HFFc6 (cell line): ENCODE results near the gene BLCAP. TPM values are rescaled to one million over a fixed set of nuclear protein-coding genes. Genes with fewer than 3 reads are reported as not detected.
"Not testable (repeated sequence)": the region's sequence is repeated elsewhere in the genome, so short reads cannot be mapped to it uniquely, and the experiment has no call there.

ENCODE experiments used
- DNase-seq: peaks from one replicate; pipeline ENCODE4 v3.0.0-alpha.2; 2018
- H3K27ac Mint-ChIP-seq: 2 replicates; pipeline ENCODE4 v1.8.0; 2020; ENCODE audit warnings: mild to moderate bottlenecking, mixed read lengths
- H3K27me3 Mint-ChIP-seq: 2 replicates; pipeline ENCODE4 v1.8.0; 2021; ENCODE audit warnings: mild to moderate bottlenecking, moderate library complexity, mixed read lengths; ENCODE audit not compliant: insufficient read depth
- H3K36me3 Mint-ChIP-seq: 2 replicates; pipeline ENCODE4 v1.8.0; 2021; ENCODE audit warnings: low read depth, mixed read lengths
- H3K4me1 Mint-ChIP-seq: 2 replicates; pipeline ENCODE4 v1.8.0; 2020; ENCODE audit warnings: low read depth, mixed read lengths
- H3K4me3 Mint-ChIP-seq: 2 replicates; pipeline ENCODE4 v1.8.0; 2020; ENCODE audit warnings: mild to moderate bottlenecking, moderate library complexity, mixed read lengths
- H3K9me3 Mint-ChIP-seq: 2 replicates; pipeline ENCODE4 v1.8.0; 2020; ENCODE audit warnings: mild to moderate bottlenecking, mixed read lengths
- total RNA-seq, 6 experiments: library from RNA; stranded (reverse); fragmentation: NEBNext Ultra II Directional; extraction: Animal tissue kit (Norgen Biotek cat#: 25700); gene quantifications; 2 replicates in 1 of 6; 3 replicates in 5 of 6; pipeline ENCODE4 v1.2.3, GENCODE V29; 2021
- TF ChIP-seq, protein P1 (sequence below): fragments of 200-600 bp; sonication (generic); IDR thresholded peaks from 2 replicates; pipeline ENCODE4 v1.5.0; 2021; ENCODE audit warnings: antibody characterized with exemption, mild to moderate bottlenecking

BLCAP gene
- total RNA-seq, 6 experiments from 2014 or later: 83.7 to 110 (median 97.3) TPM

DNA sequence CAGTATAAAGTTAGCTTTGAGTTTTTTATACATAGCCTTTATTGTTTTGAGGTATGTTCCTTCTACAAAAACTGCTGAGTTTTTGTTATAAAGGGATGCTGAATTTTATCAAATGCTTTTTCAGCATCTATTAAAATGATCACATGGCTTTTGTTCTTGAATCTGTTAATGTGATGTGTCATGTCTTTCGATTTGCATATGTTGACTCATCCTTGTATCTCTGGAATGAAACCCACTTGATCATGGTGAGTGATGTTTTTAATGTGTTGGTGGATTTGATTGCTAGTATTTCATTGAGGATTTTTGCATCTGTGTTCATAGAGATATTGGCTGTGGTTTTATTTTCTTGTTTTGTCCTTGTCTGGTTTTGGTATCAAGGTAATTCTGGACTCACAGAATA is 24.7 kb upstream of the BLCAP start:
- peaks cover 16% of the 10 kb centered on the region for H3K4me1 Mint-ChIP-seq
- no peak overlapping the region for H3K27ac Mint-ChIP-seq
- no peaks in the 10 kb centered on the region for H3K36me3 Mint-ChIP-seq

DNA sequence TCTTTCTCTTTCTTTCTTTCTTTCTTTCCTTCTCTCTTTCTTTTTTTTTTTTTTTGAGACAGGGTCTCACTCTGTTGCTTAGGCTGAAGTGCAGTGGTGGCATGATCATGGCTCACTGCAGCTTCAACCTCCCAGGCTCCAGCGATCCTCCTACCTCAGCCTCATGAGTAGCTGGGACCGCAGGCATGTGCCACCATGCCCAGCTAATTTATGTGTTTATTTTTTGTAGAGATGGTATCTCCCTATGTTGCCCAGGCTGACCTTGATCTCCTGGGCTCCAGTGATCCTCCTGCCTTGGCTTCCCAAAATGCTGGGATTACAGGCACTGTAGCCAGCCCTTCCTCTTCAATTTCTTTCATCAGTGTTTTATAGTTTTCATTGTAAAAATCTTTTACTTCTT is 24.0 kb upstream of the BLCAP start:
- not testable (repeated sequence) for H3K9me3 Mint-ChIP-seq, H3K27ac Mint-ChIP-seq, DNase-seq, H3K36me3 Mint-ChIP-seq, H3K4me3 Mint-ChIP-seq
- H3K27me3 Mint-ChIP-seq: peaks cover 13% of the 10 kb centered on the region
- H3K4me1 Mint-ChIP-seq: peaks cover 16% of the 10 kb centered on the region

More for the DNA sequence above, 24.7 kb upstream of the BLCAP start:
- H3K4me3 Mint-ChIP-seq: no peak overlapping the region
- TF ChIP-seq, protein P1, sequence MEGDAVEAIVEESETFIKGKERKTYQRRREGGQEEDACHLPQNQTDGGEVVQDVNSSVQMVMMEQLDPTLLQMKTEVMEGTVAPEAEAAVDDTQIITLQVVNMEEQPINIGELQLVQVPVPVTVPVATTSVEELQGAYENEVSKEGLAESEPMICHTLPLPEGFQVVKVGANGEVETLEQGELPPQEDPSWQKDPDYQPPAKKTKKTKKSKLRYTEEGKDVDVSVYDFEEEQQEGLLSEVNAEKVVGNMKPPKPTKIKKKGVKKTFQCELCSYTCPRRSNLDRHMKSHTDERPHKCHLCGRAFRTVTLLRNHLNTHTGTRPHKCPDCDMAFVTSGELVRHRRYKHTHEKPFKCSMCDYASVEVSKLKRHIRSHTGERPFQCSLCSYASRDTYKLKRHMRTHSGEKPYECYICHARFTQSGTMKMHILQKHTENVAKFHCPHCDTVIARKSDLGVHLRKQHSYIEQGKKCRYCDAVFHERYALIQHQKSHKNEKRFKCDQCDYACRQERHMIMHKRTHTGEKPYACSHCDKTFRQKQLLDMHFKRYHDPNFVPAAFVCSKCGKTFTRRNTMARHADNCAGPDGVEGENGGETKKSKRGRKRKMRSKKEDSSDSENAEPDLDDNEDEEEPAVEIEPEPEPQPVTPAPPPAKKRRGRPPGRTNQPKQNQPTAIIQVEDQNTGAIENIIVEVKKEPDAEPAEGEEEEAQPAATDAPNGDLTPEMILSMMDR: no peak
- H3K9me3 Mint-ChIP-seq: no peaks in the 10 kb centered on the region
- peaks cover 20% of the 10 kb centered on the region for H3K27me3 Mint-ChIP-seq
- peak; percentile 23 for DNase-seq

DNA sequence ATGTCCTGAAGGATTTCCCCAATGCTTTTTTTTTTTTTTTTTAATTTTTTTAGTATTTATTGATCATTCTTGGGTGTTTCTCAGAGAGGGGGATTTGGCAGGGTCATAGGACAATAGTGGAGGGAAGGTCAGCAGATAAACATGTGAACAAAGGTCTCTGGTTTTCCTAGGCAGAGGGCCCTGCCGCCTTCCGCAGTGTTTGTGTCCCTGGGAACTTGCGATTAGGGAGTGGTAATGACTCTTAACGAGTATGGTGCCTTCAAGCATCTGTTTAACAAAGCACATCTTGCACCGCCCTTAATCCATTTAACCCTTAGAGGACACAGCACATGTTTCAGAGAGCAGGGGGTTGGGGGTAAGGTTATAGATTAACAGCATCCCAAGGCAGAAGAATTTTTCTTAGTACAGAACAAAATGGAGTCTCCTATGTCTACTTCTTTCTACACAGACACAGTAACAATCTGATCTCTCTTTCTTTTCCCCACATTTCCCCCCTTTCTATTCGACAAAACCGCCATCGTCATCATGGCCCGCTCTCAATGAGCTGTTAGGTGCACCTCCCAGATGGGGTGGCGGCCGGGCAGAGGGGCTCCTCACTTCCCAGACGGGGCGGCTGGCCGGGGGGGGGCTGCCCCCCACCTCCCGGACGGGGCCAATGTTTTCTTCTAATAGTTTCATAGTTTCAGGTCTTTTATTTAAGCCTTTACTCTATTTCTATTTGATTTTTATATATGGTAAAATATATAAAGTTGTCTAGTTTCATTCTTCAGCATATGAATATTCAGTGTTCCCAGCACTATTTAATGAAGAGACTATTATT is 22.6 kb upstream of the BLCAP start:
- not testable (repeated sequence) for H3K36me3 Mint-ChIP-seq, H3K9me3 Mint-ChIP-seq, H3K4me3 Mint-ChIP-seq, H3K27me3 Mint-ChIP-seq, H3K27ac Mint-ChIP-seq, DNase-seq
- peaks cover 24% of the 10 kb centered on the region for H3K4me1 Mint-ChIP-seq

DNA sequence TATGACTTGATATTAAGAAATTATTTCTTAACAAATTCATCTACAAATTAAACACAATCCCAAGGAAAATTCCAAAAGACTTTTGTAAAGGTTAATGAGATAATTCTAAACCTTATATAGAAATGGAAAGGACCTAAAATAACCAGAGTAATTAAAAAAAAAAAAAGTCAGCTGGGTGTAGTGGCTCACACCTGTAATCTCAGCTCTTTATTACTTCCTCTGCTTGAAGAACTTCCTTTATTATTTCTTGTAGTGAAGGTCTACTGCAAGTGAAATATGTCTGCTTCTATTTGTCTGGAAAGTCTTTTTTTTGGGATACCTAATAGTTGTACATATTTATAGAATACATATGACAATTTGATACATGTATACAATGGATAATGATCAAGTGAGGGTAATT is 20.2 kb upstream of the BLCAP start:
- Mint-ChIP-seq H3K27me3 (peaks cover 10% of the 10 kb centered on the region), H3K4me1 (peaks cover 30% of the 10 kb centered on the region), H3K9me3 (no peaks in the 10 kb centered on the region), H3K27ac (no peak overlapping the region), H3K4me3 (no peak overlapping the region), H3K36me3 (no peaks in the 10 kb centered on the region)
- TF ChIP-seq, protein P1: no peak
- DNase-seq: no peak

DNA sequence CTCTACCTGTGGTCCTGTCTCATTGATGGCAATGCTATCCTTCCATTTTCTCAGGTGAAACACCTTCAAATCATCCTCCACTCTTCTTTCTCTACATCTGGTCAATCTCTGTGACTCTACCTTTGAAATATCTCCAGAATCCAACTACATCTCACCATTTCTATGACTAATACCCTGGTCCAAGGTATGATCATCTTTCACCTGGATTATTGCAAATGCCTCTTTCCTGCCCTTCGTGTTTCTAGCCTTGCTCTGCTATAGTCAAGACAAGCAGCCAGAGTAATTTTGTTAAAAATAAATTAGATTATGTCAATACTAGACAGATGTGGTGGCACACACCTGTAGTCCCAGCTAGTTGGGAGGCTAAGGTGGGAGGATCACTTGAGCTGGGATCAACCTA is 17.8 kb upstream of the BLCAP start:
- H3K27ac Mint-ChIP-seq: no peak overlapping the region
- H3K27me3 Mint-ChIP-seq: peaks cover 6% of the 10 kb centered on the region
- peaks cover 25% of the 10 kb centered on the region for H3K4me1 Mint-ChIP-seq
- TF ChIP-seq, protein P1: no peak
- no peak overlapping the region for H3K4me3 Mint-ChIP-seq
- no peak for DNase-seq
- H3K9me3 Mint-ChIP-seq: no peaks in the 10 kb centered on the region
- H3K36me3 Mint-ChIP-seq: no peaks in the 10 kb centered on the region

DNA sequence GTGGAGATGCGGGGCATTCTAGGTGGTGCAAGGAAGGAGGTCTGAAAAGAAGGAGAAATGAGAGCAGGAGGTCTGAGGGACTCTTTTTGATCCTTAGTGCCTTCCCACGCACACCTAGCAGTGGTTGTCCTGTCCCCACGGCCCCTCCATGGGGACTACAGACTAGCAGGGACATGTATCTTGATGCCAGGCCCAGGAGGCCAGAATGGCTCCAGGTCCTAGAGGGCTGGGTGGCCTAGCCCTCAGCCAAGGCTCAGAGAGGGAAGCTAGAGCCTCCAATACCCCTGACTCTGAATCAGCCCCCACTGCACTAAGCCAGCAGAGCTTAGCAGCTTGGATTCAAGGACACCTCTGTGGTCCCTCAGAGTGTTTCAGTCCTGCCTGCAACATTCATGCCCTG is 16.7 kb upstream of the BLCAP start:
- Mint-ChIP-seq H3K4me3 (no peak overlapping the region), H3K4me1 (peaks cover 32% of the 10 kb centered on the region), H3K9me3 (no peaks in the 10 kb centered on the region), H3K36me3 (no peaks in the 10 kb centered on the region), H3K27me3 (peaks cover 6% of the 10 kb centered on the region), H3K27ac (no peak overlapping the region)
- TF ChIP-seq, protein P1: no peak
- no peak for DNase-seq
